GM23338 (cell line): Measurements from ENCODE around the gene EVC2. TPM values are rescaled to one million over a fixed set of nuclear protein-coding genes. Genes with fewer than 3 reads are reported as not detected.

ENCODE experiments used
- ATAC-seq: fragments of 200-7000 bp; cut with Tn5 transposase; 3 replicates; pipeline ENCODE4 v1.9.1; 2020
- DNase-seq: peaks from one replicate; pipeline ENCODE4 v3.0.0-alpha.2; 2015; ENCODE audit warnings: low spot score
- H2AFZ ChIP-seq: fragments of 200-600 bp; sonication (generic); 2 replicates; pipeline ENCODE4 v1.8.0; 2016; ENCODE audit warnings: antibody characterized with exemption, mild to moderate bottlenecking, moderate library complexity
- H3F3A ChIP-seq: fragments of 200-600 bp; sonication (generic); replicated peaks from 2 replicates; pipeline ENCODE4 v1.8.0; 2017; ENCODE audit warnings: antibody characterized with exemption, mixed run types, low read depth
- H3K27ac ChIP-seq: fragments of 200-600 bp; sonication (generic); 2 replicates; pipeline ENCODE4 v1.6.1; 2016; ENCODE audit warnings: low read depth
- H3K27me3 ChIP-seq: fragments of 200-600 bp; sonication (generic); 2 replicates; pipeline ENCODE4 v1.8.0; 2016; ENCODE audit warnings: mild to moderate bottlenecking, mixed run types, moderate library complexity; ENCODE audit not compliant: insufficient read depth
- H3K36me3 ChIP-seq: fragments of 200-600 bp; sonication (generic); 2 replicates; pipeline ENCODE4 v1.8.0; 2016; ENCODE audit warnings: mild to moderate bottlenecking; ENCODE audit not compliant: insufficient read depth
- H3K4me1 ChIP-seq: fragments of 200-600 bp; sonication (generic); 2 replicates; pipeline ENCODE4 v1.8.0; 2016; ENCODE audit warnings: mild to moderate bottlenecking, moderate library complexity; ENCODE audit not compliant: insufficient read depth
- H3K4me2 ChIP-seq: fragments of 200-600 bp; sonication (generic); 2 replicates; pipeline ENCODE4 v1.7.1; 2017; ENCODE audit warnings: mixed run types
- H3K4me3 ChIP-seq: fragments of 200-600 bp; sonication (generic); 2 replicates; pipeline ENCODE4 v1.6.1; 2016; ENCODE audit warnings: mixed run types
- H3K79me2 ChIP-seq: fragments of 200-600 bp; sonication (generic); replicated peaks from 2 replicates; pipeline ENCODE4 v1.8.0; 2017; ENCODE audit warnings: mild to moderate bottlenecking; ENCODE audit not compliant: insufficient read depth
- H3K9me2 ChIP-seq: fragments of 200-600 bp; sonication (generic); 2 replicates; pipeline ENCODE4 v1.8.0; 2017; ENCODE audit not compliant: insufficient read depth
- H4K20me1 ChIP-seq: fragments of 200-600 bp; sonication (generic); replicated peaks from 2 replicates; pipeline ENCODE4 v1.8.0; 2017; ENCODE audit warnings: mild to moderate bottlenecking; ENCODE audit not compliant: insufficient read depth
- H3K27ac Mint-ChIP-seq: 2 replicates; pipeline ENCODE4 v1.8.0; 2020; ENCODE audit warnings: inconsistent platforms, mild to moderate bottlenecking, moderate library complexity, mixed read lengths
- H3K27me3 Mint-ChIP-seq: 3 replicates; pipeline ENCODE4 v1.8.0; 2022; ENCODE audit warnings: low read depth, mild to moderate bottlenecking, moderate library complexity, mixed read lengths, inconsistent platforms; ENCODE audit not compliant: insufficient read depth, poor library complexity
- H3K36me3 Mint-ChIP-seq: 3 replicates; pipeline ENCODE4 v1.8.0; 2021; ENCODE audit warnings: low read depth, mild to moderate bottlenecking, inconsistent platforms, moderate library complexity, mixed read lengths
- H3K4me1 Mint-ChIP-seq: 3 replicates; pipeline ENCODE4 v1.8.0; 2020; ENCODE audit warnings: mild to moderate bottlenecking, inconsistent platforms, mixed read lengths
- H3K4me3 Mint-ChIP-seq: 3 replicates; pipeline ENCODE4 v1.8.0; 2021; ENCODE audit warnings: moderate library complexity, mild to moderate bottlenecking, inconsistent platforms, mixed read lengths
- H3K9me3 Mint-ChIP-seq: 3 replicates; pipeline ENCODE4 v1.8.0; 2020; ENCODE audit warnings: moderate library complexity, mild to moderate bottlenecking, inconsistent platforms, mixed read lengths
- CTCF ChIP-seq, 2 experiments: fragments of 200-600 bp in 1 of 2; sonication (generic) in 1 of 2; conservative IDR thresholded peaks; 2 replicates each; pipeline versions ENCODE4 v1.5.1 to v1.6.1; 2016 to 2017; ENCODE audit warnings: antibody characterized with exemption in 2 of 2, low read depth in 2 of 2, mild to moderate bottlenecking in 2 of 2, moderate library complexity in 1 of 2
- EZH2phosphoT487 ChIP-seq: fragments of 200-600 bp; sonication (generic); IDR thresholded peaks from one replicate; pipeline ENCODE4 v1.8.1; 2018; ENCODE audit warnings: antibody characterized with exemption; ENCODE audit not compliant: unreplicated experiment
- JUNB ChIP-seq: IDR thresholded peaks from one replicate; pipeline ENCODE4 v1.6.1; 2016; ENCODE audit warnings: antibody characterized with exemption; ENCODE audit not compliant: unreplicated experiment
- NANOG ChIP-seq: IDR thresholded peaks from 2 replicates; pipeline ENCODE4 v1.6.1; 2016; ENCODE audit warnings: antibody characterized with exemption, borderline replicate concordance
- POLR2AphosphoS5 ChIP-seq: IDR thresholded peaks from 2 replicates; pipeline ENCODE4 v1.6.1; 2016; ENCODE audit warnings: antibody characterized with exemption, low read depth
- REST ChIP-seq: IDR thresholded peaks from one replicate; pipeline ENCODE4 v1.6.1; 2018; ENCODE audit warnings: antibody characterized with exemption; ENCODE audit not compliant: unreplicated experiment
- STAT1 ChIP-seq: IDR thresholded peaks from one replicate; pipeline ENCODE4 v1.6.1; 2016; ENCODE audit warnings: antibody characterized with exemption; ENCODE audit not compliant: unreplicated experiment
- ZNF114 ChIP-seq: fragments of 250-450 bp; sonication (Bioruptor Pico); IDR thresholded peaks from 2 replicates; pipeline ENCODE4 v1.5.0; 2020; ENCODE audit warnings: mild to moderate bottlenecking, moderate library complexity
- ZNF331 ChIP-seq: fragments of 250-450 bp; sonication (Bioruptor Pico); IDR thresholded peaks from 2 replicates; pipeline ENCODE4 v1.5.0; 2020; ENCODE audit warnings: low read depth, mild to moderate bottlenecking, moderate library complexity
- polyA plus RNA-seq: library from polyadenylated mRNA; unstranded; fragments of >200 nt; fragmentation: Nextera tagmentation; extraction: Ambion mirVana; gene quantifications from 2 replicates; pipeline ENCODE4 v1.2.1, GENCODE V29; 2016
- total RNA-seq: library from RNA; depleted of rRNA; stranded (reverse); fragments of >200 nt; shearing (Covaris generic); gene quantifications from 2 replicates; pipeline ENCODE4 v1.2.3, GENCODE V29; 2014
- TF ChIP-seq, protein P1 (sequence below): IDR thresholded peaks from 2 replicates; pipeline ENCODE4 v1.6.1; 2016; ENCODE audit warnings: antibody characterized with exemption

Gene EVC2
- total and polyA plus RNA-seq, 2 experiments from 2014 or later = 3.4 to 11.5 TPM

DNA sequence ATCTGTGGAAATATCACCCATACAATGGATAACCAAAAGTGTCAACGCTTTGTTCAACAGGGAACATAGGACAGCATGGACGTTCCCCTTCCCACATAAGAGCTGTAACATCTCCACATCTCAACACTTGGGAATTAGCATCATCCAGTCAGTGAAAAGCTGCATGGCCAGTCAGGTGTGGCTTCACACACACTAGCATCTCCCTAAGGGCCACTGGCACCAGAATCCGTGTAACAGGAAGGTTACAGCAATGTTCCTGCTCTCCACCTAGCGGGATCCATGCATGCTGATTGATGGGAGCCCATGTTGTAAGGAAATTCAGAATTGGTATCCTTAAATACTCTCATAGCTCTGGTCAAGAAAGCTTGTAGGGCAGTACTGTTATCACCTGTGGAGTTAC is 78.8 kb downstream of the EVC2 start (continued):
- TF ChIP-seq CTCF (conservative IDR thresholded peaks at IDR 0.05; ENCODE audit: low read depth in 2 of 2) = no peak
- no peak for TF ChIP-seq EZH2phosphoT487
- no peak for TF ChIP-seq STAT1
- no peak for TF ChIP-seq ZNF114 (CRISPR knock-in tag)
- TF ChIP-seq NANOG = no peak
- TF ChIP-seq, protein P1, sequence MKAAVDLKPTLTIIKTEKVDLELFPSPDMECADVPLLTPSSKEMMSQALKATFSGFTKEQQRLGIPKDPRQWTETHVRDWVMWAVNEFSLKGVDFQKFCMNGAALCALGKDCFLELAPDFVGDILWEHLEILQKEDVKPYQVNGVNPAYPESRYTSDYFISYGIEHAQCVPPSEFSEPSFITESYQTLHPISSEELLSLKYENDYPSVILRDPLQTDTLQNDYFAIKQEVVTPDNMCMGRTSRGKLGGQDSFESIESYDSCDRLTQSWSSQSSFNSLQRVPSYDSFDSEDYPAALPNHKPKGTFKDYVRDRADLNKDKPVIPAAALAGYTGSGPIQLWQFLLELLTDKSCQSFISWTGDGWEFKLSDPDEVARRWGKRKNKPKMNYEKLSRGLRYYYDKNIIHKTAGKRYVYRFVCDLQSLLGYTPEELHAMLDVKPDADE = no peak

DNA sequence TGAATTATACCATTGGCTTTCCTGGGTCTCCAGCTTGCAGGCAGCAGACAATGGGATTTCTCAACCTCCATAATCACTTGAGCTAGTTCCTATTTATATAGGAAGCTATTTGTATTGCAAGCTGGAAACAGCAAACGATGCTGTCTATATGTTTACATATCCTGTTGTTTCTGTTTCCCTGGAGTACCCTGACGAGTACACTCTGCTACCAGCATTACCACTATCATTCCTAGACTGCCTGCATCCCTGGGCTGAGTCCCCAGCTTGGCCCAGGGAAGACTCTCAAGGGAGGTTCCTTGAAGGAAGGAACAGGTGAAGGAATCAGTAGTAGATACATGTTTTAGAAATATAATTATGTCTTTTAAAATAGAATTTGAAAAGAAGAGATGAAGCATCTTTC is 81.4 kb downstream of the EVC2 start:
- H3K4me2 ChIP-seq = no peak overlapping the region
- DNase-seq (no peak), ATAC-seq (no peak)
- no peaks in the 10 kb centered on the region for H3K4me1 ChIP-seq
- H3F3A ChIP-seq = no peaks in the 10 kb centered on the region
- H3K79me2 ChIP-seq = no peaks in the 10 kb centered on the region
- no peak overlapping the region for H3K4me3 Mint-ChIP-seq
- no peak overlapping the region for H3K27ac Mint-ChIP-seq
- H4K20me1 ChIP-seq = no peaks in the 10 kb centered on the region
- H3K27me3 Mint-ChIP-seq = peaks cover 8% of the 10 kb centered on the region
- no peaks in the 10 kb centered on the region for H3K9me3 Mint-ChIP-seq
- H3K27ac ChIP-seq = no peak overlapping the region
- no peak overlapping the region for H2AFZ ChIP-seq
- no peaks in the 10 kb centered on the region for H3K9me2 ChIP-seq
- peaks cover 29% of the 10 kb centered on the region for H3K36me3 Mint-ChIP-seq
- H3K36me3 ChIP-seq = peaks cover 4% of the 10 kb centered on the region; the same call in 1 of the 2 replicates
- no peak overlapping the region for H3K4me3 ChIP-seq
- H3K4me1 Mint-ChIP-seq = no peaks in the 10 kb centered on the region
- H3K27me3 ChIP-seq = no peaks in the 10 kb centered on the region
- no peak for TF ChIP-seq EZH2phosphoT487
- no peak for TF ChIP-seq JUNB
- TF ChIP-seq NANOG = no peak
- no peak for TF ChIP-seq STAT1
- TF ChIP-seq REST = no peak
- TF ChIP-seq ZNF331 (CRISPR knock-in tag) = no peak
- TF ChIP-seq, protein P1 = no peak
- TF ChIP-seq ZNF114 (CRISPR knock-in tag) = no peak
- no peak for TF ChIP-seq CTCF (conservative IDR thresholded peaks at IDR 0.05; ENCODE audit: low read depth in 2 of 2)
- no peak for TF ChIP-seq POLR2AphosphoS5
